Keratinocyte (primary cell): ENCODE results near the gene CACNA1B.

ENCODE experiments used
- EZH2 ChIP-seq: IDR thresholded peaks from one replicate; pipeline ENCODE4 v1.6.1; 2012; ENCODE audit warnings: inconsistent platforms, mild to moderate bottlenecking, low read length, moderate library complexity
- TF ChIP-seq, protein P1 (sequence below), 3 experiments: IDR thresholded peaks in 1 of 3; conservative IDR thresholded peaks in 1 of 3; optimal IDR thresholded peaks in 1 of 3; 2 replicates in 2 of 3; 3 replicates in 1 of 3; pipeline versions ENCODE3 to v1.5.1; 2011; ENCODE audit warnings: low read length in 3 of 3, mild to moderate bottlenecking in 3 of 3, moderate library complexity in 2 of 3, control low read depth in 1 of 3, inconsistent platforms in 1 of 3; ENCODE audit not compliant: insufficient read depth in 2 of 3; ENCODE audit errors: extremely low read depth in 1 of 3

DNA sequence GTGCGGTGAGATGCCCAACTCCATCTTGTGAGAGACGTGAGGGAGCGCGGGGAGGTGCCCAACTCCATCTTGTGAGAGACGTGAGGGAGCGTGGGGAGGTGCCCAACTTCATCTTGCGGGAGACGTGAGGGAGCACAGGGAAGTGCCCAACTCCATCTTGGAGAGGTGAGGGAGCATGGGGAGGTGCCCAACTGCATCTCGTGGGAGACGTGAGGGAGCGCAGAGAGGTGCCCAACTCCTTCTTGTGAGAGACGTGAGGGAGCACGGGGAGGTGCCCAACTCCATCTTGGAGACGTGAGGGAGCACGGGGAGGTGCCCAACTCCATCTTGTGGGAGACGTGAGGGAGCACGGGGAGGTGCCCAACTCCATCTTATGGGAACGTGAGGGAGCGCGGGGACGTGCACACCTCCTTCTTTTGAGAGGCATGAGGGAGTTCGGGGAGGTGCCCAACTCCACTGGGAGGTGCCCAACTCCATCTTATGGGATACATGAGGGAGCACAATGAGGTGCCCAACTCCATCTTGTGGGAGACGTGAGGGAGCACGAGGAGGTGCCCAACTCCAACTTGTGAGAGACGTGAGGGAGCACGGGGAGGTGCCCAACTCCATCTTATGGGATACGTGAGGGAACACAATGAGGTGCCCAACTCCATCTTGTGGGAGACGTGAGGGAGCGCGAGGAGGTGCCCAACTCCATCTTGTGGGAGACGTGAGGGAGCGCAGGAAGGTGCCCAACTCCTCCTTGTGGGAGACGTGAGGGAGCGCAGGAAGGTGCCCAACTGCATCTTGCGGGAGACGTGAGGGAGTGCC, 235.4 kb downstream of the CACNA1B start:
- TF ChIP-seq, protein P1, sequence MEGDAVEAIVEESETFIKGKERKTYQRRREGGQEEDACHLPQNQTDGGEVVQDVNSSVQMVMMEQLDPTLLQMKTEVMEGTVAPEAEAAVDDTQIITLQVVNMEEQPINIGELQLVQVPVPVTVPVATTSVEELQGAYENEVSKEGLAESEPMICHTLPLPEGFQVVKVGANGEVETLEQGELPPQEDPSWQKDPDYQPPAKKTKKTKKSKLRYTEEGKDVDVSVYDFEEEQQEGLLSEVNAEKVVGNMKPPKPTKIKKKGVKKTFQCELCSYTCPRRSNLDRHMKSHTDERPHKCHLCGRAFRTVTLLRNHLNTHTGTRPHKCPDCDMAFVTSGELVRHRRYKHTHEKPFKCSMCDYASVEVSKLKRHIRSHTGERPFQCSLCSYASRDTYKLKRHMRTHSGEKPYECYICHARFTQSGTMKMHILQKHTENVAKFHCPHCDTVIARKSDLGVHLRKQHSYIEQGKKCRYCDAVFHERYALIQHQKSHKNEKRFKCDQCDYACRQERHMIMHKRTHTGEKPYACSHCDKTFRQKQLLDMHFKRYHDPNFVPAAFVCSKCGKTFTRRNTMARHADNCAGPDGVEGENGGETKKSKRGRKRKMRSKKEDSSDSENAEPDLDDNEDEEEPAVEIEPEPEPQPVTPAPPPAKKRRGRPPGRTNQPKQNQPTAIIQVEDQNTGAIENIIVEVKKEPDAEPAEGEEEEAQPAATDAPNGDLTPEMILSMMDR (optimal IDR thresholded peaks at IDR 0.05 in 1 of 3, IDR thresholded peaks at IDR 0.05 in 1 of 3, conservative IDR thresholded peaks at IDR 0.05 in 1 of 3; ENCODE audit: extremely low read depth in 1 of 3, insufficient read depth in 2 of 3, low read length in 3 of 3), result no peak
- no peak for TF ChIP-seq EZH2
